Upper lobe of left lung (tissue), 6 donors: Measurements from ENCODE around the gene ST13. TPM values are rescaled to one million over a fixed set of nuclear protein-coding genes. Genes with fewer than 3 reads are reported as not detected.
A peak's percentile ranks its signal among the peaks of the same experiment; 100 is the strongest.
"Not testable (repeated sequence)": the region's sequence is repeated elsewhere in the genome, so short reads cannot be mapped to it uniquely, and the experiment has no call there.

Experiments used
- ATAC-seq, 2 donors: fragments of 200-7000 bp; cut with Tn5 transposase; one replicate each; pipeline ENCODE4 v1.9.1; 2022; ENCODE audit warnings: mild to moderate bottlenecking in 2 of 2, moderate library complexity in 2 of 2; ENCODE audit not compliant: low FRiP score in 2 of 2
- DNase-seq, 2 donors: peaks; one replicate each; pipeline ENCODE4 v3.0.0-alpha.2; 2019 to 2020
- H3K27ac ChIP-seq, 4 donors: fragments of 200-600 bp; sonication (generic); one replicate each; pipeline ENCODE4 v1.5.1; 2016 to 2019
- H3K27me3 ChIP-seq, 4 donors: fragments of 200-600 bp; sonication (generic); one replicate each; pipeline ENCODE4 v1.5.1; 2017 to 2019
- H3K36me3 ChIP-seq, 4 donors: fragments of 200-600 bp; sonication (generic); one replicate each; pipeline ENCODE4 v1.5.1; 2016 to 2019
- H3K4me1 ChIP-seq, 4 donors: fragments of 200-600 bp; sonication (generic); one replicate each; pipeline ENCODE4 v1.5.1; 2018 to 2019
- H3K4me3 ChIP-seq, 4 donors: fragments of 200-600 bp; sonication (generic); one replicate each; pipeline ENCODE4 v1.5.1; 2017 to 2019; ENCODE audit warnings: mild to moderate bottlenecking in 2 of 4, moderate library complexity in 1 of 4
- H3K9me3 ChIP-seq, 4 donors: fragments of 200-600 bp; sonication (generic); one replicate each; pipeline ENCODE4 v1.5.1; 2018 to 2019
- EP300 ChIP-seq, 4 donors: sonication (generic); formaldehyde crosslinking; IDR thresholded peaks; one replicate each; pipeline ENCODE4 v1.5.1; 2017; ENCODE audit warnings: antibody characterized with exemption in 4 of 4, control low read depth in 2 of 4
- POLR2A ChIP-seq, 4 donors: fragments of 450-650 bp; IDR thresholded peaks; one replicate each; pipeline ENCODE4 v1.5.1; 2016 to 2017; ENCODE audit warnings: antibody characterized with exemption in 4 of 4, mild to moderate bottlenecking in 2 of 4
- POLR2AphosphoS5 ChIP-seq, 2 donors: sonication (generic); formaldehyde crosslinking; IDR thresholded peaks; one replicate each; pipeline ENCODE4 v1.5.1; 2017; ENCODE audit warnings: antibody characterized with exemption in 2 of 2
- WGBS, 2 donors: methylation state at CpG; one replicate each; pipeline ENCODE4 v1.1.5; 2017 to 2018; 5-methylcytosine and 5-hydroxymethylcytosine counted together
- small RNA-seq, 4 donors: library from RNA; depleted of rRNA; stranded (forward); fragments of <200 nt; gene quantifications; one replicate each; pipeline ENCODE3, GENCODE V24; 2016
- total RNA-seq, 6 donors: library from RNA; depleted of rRNA in 4 of 6; stranded (reverse); fragments of >200 nt in 4 of 6; gene quantifications; one replicate each; pipeline versions ENCODE4 v1.1.0 to v1.2.1, GENCODE V29; 2016 to 2021
- TF ChIP-seq, protein P1 (sequence below), 6 experiments: fragments of 450-650 bp in 4 of 6; fragments of 200-600 bp in 2 of 6; sonication (generic) in 2 of 6; IDR thresholded peaks; one replicate each; pipeline ENCODE4 v1.5.1; 2016 to 2019; ENCODE audit warnings: antibody characterized with exemption in 6 of 6
- donor health status: DM: no; HTN: no; CAD: no; lungs with moderate emphysema.
- donor health status: DM: no; HTN: yes; CAD: no; lungs with severe emphysema.

The ST13 gene
- total RNA-seq, 6 donors from 2014 or later = 85.2 to 188 (median 119) TPM

GRCh38 chr22:40789131-40789530, 67.3 kb downstream of the ST13 start:
- Histone ChIP-seq H3K4me3 (no peak overlapping the region), H3K27ac (no peak overlapping the region), H3K36me3 (peaks cover 0 to 46% (median 8%) of the 10 kb centered on the region in 4 donors), H3K27me3 (no peaks in the 10 kb centered on the region), H3K9me3 (no peaks in the 10 kb centered on the region), H3K4me1 (no peaks in the 10 kb centered on the region)
- ATAC-seq (no peak), DNase-seq (peak in 1 of 2 donors; percentile 70)
- 98 to 99% methylated on average over 15 to 20 of the region's 22 CpGs for WGBS, 2 donors
- TF ChIP-seq POLR2AphosphoS5 (IDR thresholded peaks at IDR 0.05) = no peak
- no peak for TF ChIP-seq EP300 (IDR thresholded peaks at IDR 0.05)
- TF ChIP-seq, protein P1, sequence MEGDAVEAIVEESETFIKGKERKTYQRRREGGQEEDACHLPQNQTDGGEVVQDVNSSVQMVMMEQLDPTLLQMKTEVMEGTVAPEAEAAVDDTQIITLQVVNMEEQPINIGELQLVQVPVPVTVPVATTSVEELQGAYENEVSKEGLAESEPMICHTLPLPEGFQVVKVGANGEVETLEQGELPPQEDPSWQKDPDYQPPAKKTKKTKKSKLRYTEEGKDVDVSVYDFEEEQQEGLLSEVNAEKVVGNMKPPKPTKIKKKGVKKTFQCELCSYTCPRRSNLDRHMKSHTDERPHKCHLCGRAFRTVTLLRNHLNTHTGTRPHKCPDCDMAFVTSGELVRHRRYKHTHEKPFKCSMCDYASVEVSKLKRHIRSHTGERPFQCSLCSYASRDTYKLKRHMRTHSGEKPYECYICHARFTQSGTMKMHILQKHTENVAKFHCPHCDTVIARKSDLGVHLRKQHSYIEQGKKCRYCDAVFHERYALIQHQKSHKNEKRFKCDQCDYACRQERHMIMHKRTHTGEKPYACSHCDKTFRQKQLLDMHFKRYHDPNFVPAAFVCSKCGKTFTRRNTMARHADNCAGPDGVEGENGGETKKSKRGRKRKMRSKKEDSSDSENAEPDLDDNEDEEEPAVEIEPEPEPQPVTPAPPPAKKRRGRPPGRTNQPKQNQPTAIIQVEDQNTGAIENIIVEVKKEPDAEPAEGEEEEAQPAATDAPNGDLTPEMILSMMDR (IDR thresholded peaks at IDR 0.05) = no peak
- no peak for TF ChIP-seq POLR2A (IDR thresholded peaks at IDR 0.05)

DNA sequence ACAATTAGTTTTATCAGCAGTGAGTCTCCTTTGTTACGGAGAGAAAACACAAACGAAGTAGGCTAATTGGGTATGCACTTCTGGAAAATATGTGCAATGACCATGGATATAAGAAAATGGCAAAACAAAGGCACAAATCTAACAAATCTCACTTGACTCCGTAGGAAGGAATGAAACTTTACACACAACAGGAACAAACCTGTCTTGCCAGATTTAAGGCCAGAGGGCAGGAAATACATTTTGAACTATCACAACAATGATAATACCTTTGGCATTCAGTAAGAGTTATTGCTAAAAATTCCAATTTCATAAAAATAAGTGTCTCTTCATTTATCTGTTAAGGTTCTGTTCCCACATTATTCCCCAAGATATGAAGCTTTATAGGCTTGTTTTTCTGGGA, 73.9 kb downstream of the ST13 start:
- WGBS, 2 donors = 85 to 89% methylated on average over 3 of the region's 3 CpGs
- ATAC-seq = no peak

GRCh38 chr22:40781749-40782148, 74.7 kb downstream of the ST13 start:
- DNase-seq = peak in 1 of 2 donors; percentile 28
- H3K9me3 ChIP-seq, H3K4me1 ChIP-seq, H3K4me3 ChIP-seq, H3K27me3 ChIP-seq, ATAC-seq, H3K27ac ChIP-seq: not testable (repeated sequence)
- H3K36me3 ChIP-seq = peaks cover 3 to 35% (median 9%) of the 10 kb centered on the region in 4 donors
- 95% methylated on average over 14 of the region's 14 CpGs for WGBS, 2 donors

More for the DNA sequence above, 73.9 kb downstream of the ST13 start:
- Histone ChIP-seq H3K4me1 (no peaks in the 10 kb centered on the region), H3K4me3 (no peak overlapping the region), H3K27me3 (no peaks in the 10 kb centered on the region), H3K9me3 (no peaks in the 10 kb centered on the region), H3K36me3 (peaks cover 0 to 35% (median 4%) of the 10 kb centered on the region in 4 donors), H3K27ac (no peak overlapping the region)
- TF ChIP-seq, protein P1 (IDR thresholded peaks at IDR 0.05) = no peak
- TF ChIP-seq POLR2AphosphoS5 (IDR thresholded peaks at IDR 0.05) (no peak), POLR2A (IDR thresholded peaks at IDR 0.05) (no peak), EP300 (IDR thresholded peaks at IDR 0.05) (no peak)
- no peak for DNase-seq

Small RNA genes within 50 kb of the gene (small RNA-seq; reads per million reads assigned to genes)
- gene JTBP1 = 0 reads per million in 4 donors
- gene MIR4766 = 0 reads per million in 4 donors

Other genes with a start within 250 kb of the ST13 start
- gene MRTFA, start 219.9 kb downstream of the ST13 start, total RNA-seq = 100 to 1,000 TPM in 2 of 6 donors, 10 to 100 TPM in 4; 47.9 to 178 (median 61.3) TPM
- gene MCHR1, start 177.2 kb downstream of the ST13 start, total RNA-seq = under 1 TPM in 1 of 6 donors, not detected in 5; 1.00 TPM
- gene SLC25A17, start 37.3 kb downstream of the ST13 start, total RNA-seq = 10 to 100 TPM in 4 of 6 donors, 1 to 10 TPM in 2; 7.3 to 21.0 (median 14.3) TPM
- gene XPNPEP3, start 509 bp upstream of the ST13 start, total RNA-seq = 10 to 100 TPM; 10.9 to 40.9 (median 15.1) TPM
- gene DNAJB7, start 5.5 kb upstream of the ST13 start, total RNA-seq = not detected
- gene RBX1, start 94.7 kb upstream of the ST13 start, total RNA-seq = 10 to 100 TPM; 14.6 to 55.5 (median 46.1) TPM
- 100 to 1,000 TPM in 2 of 6 donors, 10 to 100 TPM in 4; 66.3 to 257 (median 86.1) TPM for gene EP300, start 236.0 kb upstream of the ST13 start, total RNA-seq